NCI-H1930 (cell line): Measurements from ENCODE around the gene ANGEL1.
A peak's percentile ranks its signal among the peaks of the same experiment; 100 is the strongest.

ENCODE experiments used
- DNase-seq, 2 experiments: peaks; one replicate each; lab custom pipeline; 2025; lab: John Stamatoyannopoulos, UW

ANGEL1 gene

DNA sequence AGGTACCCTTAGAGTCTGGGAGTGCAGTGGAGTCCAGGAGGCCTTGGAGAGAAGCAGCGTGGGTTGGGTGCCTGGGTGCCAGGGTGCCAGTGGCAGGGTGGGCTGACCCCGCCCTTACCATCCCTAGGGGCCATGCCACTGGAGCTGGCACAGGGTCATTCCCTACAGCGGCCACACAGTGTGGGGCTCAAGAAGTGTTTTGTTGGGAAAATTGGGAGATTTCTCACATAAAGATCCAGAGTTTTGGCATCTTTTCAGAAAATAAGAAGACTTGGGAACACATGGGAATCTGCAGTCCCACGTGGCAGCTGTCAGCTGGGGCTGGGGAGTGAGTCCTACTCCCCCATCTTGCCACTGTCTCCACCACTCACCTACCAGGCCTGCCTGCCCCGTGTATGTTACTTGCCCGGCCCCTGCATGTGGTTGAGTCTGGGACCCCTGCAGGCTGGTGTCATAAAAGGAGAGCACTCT is 47.2 kb downstream of the ANGEL1 start:
- DNase-seq: no peak

DNA sequence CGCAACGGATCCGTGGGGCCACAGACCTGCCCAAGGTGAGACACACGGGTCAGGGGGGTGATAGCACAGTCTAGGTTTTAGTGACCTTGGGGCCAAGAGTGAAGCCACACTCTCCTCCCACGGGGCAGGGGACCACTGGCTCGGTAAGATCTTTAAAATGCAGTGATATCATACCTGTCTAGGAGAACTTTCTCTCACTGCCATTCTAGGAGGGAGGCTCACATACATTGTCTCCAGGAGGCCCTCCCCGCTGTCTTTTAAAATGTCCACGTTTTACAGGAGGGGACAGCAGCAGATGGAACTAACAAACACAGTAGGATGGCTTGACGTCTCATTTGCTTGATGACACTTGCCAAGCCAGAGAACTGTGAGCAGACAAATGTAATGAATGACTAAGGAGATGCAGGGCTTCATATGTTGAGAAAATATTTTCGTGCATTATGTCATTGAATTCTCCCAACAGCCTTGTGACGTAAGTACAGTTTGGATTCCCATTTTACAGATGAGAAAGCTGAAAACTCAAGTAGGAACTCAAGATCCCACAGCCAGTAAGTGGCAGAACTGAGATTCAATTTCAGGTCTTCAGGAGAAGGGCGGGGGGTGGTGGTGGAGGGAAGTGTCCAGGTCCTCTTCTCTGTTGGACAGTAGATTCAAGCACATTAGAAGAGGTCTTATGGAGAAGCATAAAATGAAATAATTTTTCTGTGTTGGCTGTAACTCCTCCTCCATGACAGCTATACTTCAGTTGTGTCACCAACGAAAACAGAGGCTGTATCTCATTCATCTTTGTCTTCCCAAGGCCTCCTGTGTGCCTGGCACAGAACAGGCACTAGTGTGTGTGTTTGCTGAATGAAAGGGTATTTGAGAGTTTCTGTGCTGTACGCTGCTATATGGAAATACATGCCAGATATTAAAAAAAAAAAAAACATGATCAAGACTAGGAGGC is 49.3 kb downstream of the ANGEL1 start:
- no peak for DNase-seq

DNA sequence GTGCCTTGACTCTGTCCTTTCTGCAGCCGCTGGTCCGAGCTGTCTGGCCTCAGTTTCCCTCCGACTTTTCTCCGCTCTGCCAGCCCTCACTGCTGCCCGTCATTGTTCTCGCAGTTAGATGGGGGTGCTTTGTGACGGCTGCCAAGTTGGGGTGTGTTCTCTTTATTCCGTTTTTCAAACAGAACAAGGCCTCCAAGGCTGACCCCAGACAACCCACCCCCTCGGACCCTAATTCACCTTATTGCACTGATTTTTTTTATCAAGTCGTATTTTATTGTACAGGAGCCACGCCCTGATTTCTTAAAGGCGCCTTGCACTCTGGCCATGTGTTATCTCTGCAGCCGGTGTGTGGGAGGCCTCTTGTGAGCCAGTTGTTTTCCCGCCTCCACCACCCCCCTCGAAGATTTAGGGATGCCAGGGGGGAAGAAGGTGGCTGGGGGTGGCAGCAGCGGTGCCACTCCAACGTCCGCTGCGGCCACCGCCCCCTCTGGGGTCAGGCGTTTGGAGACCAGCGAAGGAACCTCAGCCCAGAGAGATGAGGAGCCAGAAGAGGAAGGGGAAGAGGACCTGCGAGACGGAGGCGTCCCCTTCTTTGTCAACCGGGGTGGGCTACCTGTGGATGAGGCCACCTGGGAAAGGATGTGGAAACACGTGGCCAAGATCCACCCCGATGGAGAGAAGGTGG is 50.1 kb downstream of the ANGEL1 start:
- DNase-seq: no peak

DNA sequence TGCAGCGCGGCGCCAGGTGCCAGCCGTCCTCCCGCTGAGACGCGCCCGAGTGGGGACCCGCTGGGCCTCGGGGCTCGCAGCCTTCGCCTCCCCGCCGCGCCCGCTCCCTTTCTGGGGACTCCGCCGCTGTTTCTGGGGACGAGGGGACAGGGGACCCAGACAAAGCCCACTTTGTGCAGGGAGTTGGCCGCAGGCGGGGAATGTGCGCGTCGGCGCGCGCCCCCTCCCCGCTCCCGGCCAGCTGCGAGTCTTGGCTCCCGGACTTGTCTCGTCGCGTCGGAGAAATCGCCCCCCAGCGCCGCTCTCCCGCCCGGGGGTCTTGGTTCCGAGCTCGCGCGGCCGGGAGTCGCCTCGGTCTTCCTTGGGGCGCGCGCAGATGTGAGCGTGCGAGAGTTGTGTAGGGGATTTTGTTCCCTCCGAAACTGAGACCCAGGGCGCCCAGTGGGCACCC is 50.7 kb downstream of the ANGEL1 start:
- no peak for DNase-seq

DNA sequence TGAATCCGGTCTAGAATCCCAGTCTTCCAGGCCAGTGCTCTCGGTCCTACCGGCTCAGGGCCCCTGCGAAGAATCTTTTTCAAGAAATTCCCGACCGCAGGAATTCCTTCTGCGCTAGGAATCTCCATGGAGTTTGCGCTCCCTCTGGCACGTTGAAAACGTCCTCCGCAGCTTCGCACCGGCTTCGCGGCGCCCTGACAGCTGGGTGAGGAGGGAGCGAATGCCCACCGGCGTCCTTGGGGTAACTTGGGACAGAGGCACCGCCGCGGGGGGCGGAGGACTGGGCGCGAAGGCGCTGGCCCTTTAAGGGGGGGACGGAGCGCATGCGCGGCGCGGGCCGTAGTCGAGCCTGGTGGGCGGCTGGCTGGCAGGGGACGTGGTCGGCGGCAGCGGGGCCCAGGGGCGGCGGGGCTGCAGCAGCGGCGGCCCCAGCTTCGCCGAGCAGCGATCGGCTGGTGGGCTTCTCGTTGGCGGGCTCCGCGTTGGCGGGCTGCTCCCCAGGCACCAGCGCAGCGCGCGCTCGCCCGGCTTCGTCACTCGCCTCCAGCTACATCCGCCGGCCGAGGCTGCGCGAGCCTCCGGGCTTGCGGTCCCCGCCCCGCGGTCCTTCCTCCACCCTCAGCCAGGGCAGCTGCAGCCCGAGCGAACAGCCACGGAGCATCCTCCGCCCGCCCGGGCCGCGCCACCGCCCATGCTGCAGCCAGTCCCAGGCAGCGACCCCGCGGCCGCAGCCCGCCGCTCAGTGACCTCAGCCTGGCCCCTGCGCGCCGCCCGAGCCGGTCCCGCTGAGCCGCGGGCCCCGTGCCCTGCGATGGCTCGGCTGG is 51.3 kb downstream of the ANGEL1 start, which contains the start of gene VASH1:
Gene VASH1, plus strand, starts transcription at position 333 of the 824 bp plus-strand sequence. CDS start 1,354 bp downstream, outside the sequence.
- DNase-seq: peak in 1 of 2 experiments; percentile 50

DNA sequence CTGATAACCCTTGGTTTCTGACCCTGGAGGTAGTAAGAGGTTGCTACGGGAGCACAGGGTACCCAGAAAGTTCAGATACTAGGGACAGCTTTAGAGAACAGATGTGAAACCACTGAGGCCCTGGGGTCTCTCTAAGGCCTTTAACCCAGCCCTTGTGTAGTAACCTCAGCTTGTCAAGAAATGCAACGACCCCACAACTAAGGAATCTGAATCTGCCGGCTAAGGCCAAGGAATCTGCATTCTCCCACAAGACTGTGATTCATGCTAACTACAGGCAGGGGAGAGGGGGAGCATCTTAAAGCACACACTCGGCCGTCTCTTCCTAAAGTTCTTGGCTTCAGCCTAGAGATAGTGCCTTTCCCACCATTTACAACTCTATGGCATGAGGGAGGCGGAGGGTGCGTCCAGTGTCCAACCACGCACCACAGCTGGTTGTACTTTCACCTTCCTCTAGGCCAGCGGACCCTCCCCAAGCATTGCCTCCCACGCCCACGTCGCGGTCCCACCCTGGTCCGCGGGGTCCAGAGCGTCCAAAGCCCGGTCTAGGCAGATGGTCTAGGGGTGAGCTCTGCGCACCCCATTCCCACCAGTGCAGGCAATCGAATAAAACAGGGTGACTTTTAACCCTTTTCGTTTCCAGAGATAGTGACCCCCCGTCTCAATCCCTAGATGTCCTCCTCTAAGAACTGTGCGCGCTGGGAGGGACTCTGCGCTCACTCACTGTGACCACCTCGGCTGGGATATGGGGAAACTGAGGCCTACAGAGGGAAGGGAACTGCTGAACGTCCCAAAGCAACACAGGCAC is 52.1 kb downstream of the ANGEL1 start:
- DNase-seq: no peak

DNA sequence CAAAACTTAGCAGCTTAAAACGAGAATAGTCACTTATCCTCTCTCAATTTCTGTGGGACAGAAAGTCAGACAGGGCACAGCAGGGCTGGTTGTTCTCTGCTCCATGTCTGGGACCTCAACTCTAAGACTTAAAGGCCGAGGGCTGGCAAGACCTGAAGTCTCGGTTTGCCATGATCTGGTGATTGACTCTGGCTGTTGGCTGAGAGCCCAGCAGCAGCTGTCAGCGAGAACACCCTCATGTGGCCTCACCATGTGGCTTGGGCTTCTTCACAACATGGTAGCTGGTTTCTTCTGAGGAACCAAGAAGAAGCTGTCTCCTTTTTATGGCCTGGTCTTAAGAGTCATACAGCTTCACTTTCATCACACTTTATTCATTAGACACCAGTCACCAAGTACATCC is 53.1 kb downstream of the ANGEL1 start:
- DNase-seq: no peak

DNA sequence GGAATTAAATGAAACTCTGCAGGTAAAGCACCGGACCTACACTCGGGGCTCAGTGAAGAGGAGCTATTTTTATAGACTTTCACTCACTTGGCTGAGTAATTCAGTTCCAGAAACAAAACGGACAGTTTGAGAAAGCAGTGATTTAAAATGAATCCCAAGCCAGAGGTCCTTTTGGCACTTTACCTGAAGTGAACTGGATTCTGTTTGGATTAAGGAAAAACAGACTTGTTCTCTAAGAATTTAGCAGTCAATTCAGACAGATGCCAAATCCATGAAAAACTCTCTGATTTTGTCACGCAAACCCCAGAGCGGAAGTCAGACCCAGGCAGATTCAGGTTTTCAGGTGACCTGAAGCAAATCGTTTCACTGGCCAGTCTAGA is 56.3 kb downstream of the ANGEL1 start:
- no peak for DNase-seq

DNA sequence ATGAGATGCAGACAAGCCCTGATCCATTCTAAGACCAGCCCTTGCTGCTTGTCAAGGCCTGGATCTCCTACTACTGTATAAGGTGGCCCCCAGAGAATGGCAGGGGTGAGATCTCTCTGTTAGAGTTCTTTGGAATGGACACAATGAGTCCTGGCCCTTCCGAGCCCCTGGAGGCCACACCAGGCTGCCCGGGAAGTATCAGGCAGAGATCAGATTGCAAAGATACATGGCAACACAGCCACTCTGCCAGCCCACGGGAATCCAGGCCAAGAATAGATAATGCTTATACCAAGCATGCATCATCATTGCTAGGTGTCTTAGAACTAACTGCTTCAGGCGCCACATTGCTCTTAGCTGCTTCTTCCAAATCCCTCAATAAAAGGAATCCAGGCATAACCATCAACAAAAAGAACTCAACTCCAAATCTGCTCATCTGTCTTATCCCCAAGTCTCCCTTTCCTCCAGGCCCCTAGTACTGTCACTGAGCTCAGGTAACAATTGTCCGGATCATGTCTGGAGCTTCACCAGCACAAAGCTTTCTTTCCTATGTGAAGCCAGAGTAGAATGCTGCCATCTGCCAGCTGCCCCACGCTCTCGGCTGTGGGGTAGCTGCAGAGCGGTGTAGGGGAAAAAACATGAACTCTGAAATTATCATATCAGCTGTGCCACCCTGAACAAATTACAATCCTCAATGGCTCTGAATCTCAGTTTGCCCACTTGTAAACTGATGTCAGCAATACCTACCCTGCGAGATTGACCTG is 56.9 kb downstream of the ANGEL1 start:
- DNase-seq: no peak

DNA sequence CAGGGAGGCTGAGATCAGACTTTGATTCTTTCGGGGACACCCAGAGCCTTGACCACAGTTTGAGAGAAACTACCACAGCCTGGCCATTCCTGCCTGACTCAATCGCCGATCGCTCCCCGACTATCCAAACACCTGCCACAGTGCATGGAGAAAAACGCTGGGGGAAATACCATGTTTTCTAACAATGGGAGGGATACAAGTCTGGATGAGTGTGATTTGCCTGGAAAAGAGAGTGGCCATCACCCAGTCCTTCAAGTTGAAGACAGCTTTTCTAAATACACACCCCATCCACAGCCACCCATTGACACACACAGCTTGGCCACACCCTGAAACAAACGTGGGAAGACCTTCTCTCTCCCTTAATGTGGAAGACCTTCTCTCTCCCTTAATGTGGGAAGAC is 58.1 kb downstream of the ANGEL1 start:
- no peak for DNase-seq

DNA sequence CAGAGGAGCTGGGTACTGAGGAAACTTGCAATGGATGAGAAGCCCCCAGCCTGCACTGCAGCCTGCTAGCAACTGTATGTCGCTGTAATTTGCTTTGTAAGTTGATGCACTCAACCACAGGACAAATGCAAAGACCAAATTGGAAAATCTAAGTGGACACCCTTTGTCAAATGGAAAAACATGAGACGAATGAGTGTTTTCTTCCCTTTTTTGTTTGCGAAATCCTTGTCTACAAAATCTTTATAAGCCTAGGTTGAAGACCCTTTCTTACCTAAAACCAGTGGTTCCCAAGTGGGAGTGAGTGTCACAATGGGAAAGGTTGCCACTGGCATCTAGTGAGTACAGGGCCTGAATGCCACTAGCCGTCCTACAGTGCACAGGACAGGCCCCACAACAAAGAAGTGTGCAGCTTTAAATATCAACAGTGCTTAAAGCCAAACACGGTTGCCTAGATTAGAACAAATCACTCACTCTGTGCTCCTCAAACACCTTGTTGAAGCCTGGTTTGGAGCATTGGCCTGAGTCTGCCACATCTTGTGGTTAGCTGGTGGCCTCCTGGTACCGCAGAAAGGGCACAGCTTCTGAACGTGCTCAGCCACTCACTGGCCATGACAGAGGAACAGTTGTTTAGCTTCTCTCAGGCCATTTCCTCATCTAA is 59.0 kb downstream of the ANGEL1 start:
- no peak for DNase-seq

DNA sequence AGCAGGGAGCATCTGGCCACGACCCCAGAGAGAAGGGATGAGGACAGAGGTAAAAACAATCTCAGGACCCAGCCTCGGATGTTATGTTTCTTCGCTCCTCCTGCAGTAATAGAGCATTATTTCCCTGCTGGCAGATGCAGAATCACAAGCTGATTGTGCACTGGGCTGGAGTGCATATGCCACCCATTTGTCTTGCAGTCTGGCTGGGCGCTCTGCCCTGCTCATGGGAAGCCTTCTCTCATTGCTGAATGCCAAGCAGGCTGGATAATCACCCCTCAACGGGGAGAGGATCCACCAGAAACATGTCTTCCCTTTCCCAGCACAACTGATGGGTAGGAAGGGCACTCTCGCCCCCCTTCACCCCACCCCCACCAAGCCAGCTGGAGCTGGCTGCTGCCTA is 59.9 kb downstream of the ANGEL1 start:
- no peak for DNase-seq

DNA sequence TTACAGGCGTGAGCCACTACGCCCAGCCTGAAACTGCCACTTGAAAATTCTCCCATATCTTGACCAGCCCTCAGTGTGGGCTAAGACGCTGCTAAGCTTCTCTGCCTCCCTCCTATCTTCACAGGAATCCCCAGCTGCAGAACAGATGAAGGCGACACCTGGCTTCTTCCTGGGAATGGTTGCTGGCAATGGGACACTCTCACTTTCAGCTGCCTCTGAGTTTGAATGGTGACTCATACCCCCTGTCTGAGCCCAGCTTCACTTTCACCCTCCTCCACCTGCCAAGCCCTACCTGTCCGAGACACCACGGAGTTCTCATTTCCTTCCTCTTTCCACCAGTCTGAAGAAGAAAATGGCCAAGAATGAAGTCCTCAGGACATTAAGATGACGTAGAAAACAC is 69.7 kb downstream of the ANGEL1 start:
- DNase-seq: no peak

DNA sequence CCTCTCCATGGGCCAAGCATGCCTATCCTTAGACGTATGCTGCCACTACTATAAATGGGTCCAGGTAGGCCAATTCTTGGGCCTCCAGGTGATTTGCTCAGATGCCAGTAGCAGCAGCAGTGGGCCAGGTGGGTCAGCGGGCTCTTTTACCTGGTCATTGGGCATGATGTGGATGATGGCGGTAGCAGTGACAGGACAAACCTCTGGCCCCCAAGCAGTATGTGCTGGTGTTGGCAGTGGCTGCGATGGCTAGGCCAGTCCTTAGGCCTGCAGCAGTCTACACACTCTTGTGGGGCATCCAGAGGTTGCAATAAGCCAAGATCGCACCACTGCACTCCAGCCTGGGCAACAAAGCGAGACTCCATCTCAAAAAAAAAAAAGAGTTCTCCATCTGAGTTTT is 70.5 kb downstream of the ANGEL1 start:
- no peak for DNase-seq

DNA sequence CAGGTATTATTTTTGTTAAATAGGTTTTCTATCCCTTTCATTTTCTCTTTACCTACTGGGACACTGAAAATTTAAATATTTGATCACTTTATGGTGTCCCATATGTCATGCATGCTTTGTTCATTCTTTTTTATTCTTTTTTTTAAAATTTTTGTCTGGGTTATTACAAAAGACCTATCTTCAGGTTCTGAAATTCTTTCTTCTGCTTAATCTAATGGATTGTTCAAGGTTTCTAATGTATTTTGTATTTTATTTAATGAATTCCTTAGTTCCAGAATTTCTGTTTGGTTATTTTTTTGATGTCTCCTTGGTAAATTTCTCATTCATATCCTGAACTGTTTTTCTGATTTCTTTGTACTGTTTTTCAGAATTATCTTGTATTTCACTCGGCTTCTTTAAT is 71.6 kb downstream of the ANGEL1 start:
- no peak for DNase-seq
